HepG2 (cell line): ENCODE data around the gene NAV2. TPM values are rescaled to one million over a fixed set of nuclear protein-coding genes. Genes with fewer than 3 reads are reported as not detected.

Experiments
- GZF1 ChIP-seq: sonication (generic); formaldehyde crosslinking; IDR thresholded peaks from 2 replicates; pipeline ENCODE4 v1.5.1; 2020; ENCODE audit warnings: mild to moderate bottlenecking, missing genetic modification reagents
- KLF15 ChIP-seq: sonication (generic); formaldehyde crosslinking; IDR thresholded peaks from 2 replicates; pipeline ENCODE4 v1.8.1; 2023; ENCODE audit warnings: borderline replicate concordance, mild to moderate bottlenecking, inconsistent platforms, missing genetic modification reagents, mixed read lengths
- KLF6 ChIP-seq: IDR thresholded peaks from 2 replicates; pipeline ENCODE4 v1.8.0; 2016; ENCODE audit warnings: missing biosample characterization, missing genetic modification reagents
- PAWR ChIP-seq: sonication (generic); formaldehyde crosslinking; IDR thresholded peaks from 2 replicates; pipeline ENCODE4 v1.4.0; 2020; ENCODE audit warnings: missing genetic modification reagents, mild to moderate bottlenecking, borderline replicate concordance
- PAXIP1 ChIP-seq: sonication (generic); formaldehyde crosslinking; conservative IDR thresholded peaks from 2 replicates; pipeline ENCODE4 v1.4.0; 2020; ENCODE audit warnings: mild to moderate bottlenecking, missing genetic modification reagents, moderate library complexity
- RFX3 ChIP-seq: IDR thresholded peaks from 2 replicates; pipeline ENCODE4 v1.6.1; 2016; ENCODE audit warnings: missing biosample characterization, missing genetic modification reagents
- SOX6 ChIP-seq, 2 experiments: fragments of 450-650 bp in 1 of 2; sonication (generic) in 1 of 2; formaldehyde crosslinking in 1 of 2; IDR thresholded peaks; 2 replicates each; pipeline versions ENCODE4 v1.4.0 to v1.6.1; 2017 to 2020; ENCODE audit warnings: antibody characterized with exemption in 1 of 2, mild to moderate bottlenecking in 1 of 2, missing genetic modification reagents in 1 of 2
- ZFX ChIP-seq: sonication (generic); formaldehyde crosslinking; IDR thresholded peaks from 2 replicates; pipeline ENCODE4 v1.4.0; 2020; ENCODE audit warnings: mild to moderate bottlenecking, low read depth, missing genetic modification reagents, moderate library complexity
- ZNF101 ChIP-seq: sonication (generic); formaldehyde crosslinking; IDR thresholded peaks from 2 replicates; pipeline ENCODE4 v1.4.0; 2020; ENCODE audit warnings: mild to moderate bottlenecking, low read depth, missing genetic modification reagents, borderline replicate concordance
- ZNF235 ChIP-seq: sonication (generic); formaldehyde crosslinking; IDR thresholded peaks from 2 replicates; pipeline ENCODE4 v1.8.1; 2023; ENCODE audit warnings: mild to moderate bottlenecking, missing genetic modification reagents, borderline replicate concordance
- ZNF274 ChIP-seq: sonication (generic); formaldehyde crosslinking; IDR thresholded peaks from 2 replicates; pipeline ENCODE4 v1.5.1; 2020; ENCODE audit warnings: mild to moderate bottlenecking, missing genetic modification reagents
- ZNF564 ChIP-seq: sonication (generic); formaldehyde crosslinking; IDR thresholded peaks from 2 replicates; pipeline ENCODE4 v1.8.1; 2023; ENCODE audit warnings: mild to moderate bottlenecking, missing genetic modification reagents
- ZUFSP ChIP-seq: sonication (generic); formaldehyde crosslinking; IDR thresholded peaks from 2 replicates; pipeline ENCODE4 v1.9.0; 2021; ENCODE audit warnings: missing genetic modification reagents, mild to moderate bottlenecking, borderline replicate concordance
- polyA plus RNA-seq, 8 experiments: library from polyadenylated mRNA; depleted of rRNA in 3 of 8; stranded (reverse) in 7 of 8; unstranded in 1 of 8; fragments of >200 nt; fragmentation: Illumina TruSeq in 4 of 8; extraction: Trizol in 4 of 8; gene quantifications; 2 replicates each; pipeline versions ENCODE4 v1.2.1 to v1.2.3, GENCODE V29; 2011 to 2016; ENCODE audit warnings: low read depth in 4 of 8, missing spikeins in 1 of 8, mixed read lengths in 1 of 8; ENCODE audit not compliant: insufficient read depth in 1 of 8
- total RNA-seq, 5 experiments: library from RNA; depleted of rRNA; stranded (reverse); fragments of >200 nt; fragmentation: Illumina TruSeq; extraction: Trizol; gene quantifications; 2 replicates each; pipeline ENCODE4 v1.2.3, GENCODE V29; 2016; ENCODE audit warnings: low read depth in 1 of 5
- TF ChIP-seq, protein P1 (sequence below): sonication (generic); formaldehyde crosslinking; conservative IDR thresholded peaks from 2 replicates; pipeline ENCODE4 v1.8.0; 2022; ENCODE audit warnings: mild to moderate bottlenecking, moderate library complexity, missing genetic modification reagents
- TF ChIP-seq, protein P2 (sequence below): sonication (generic); formaldehyde crosslinking; IDR thresholded peaks from 2 replicates; pipeline ENCODE4 v1.8.0; 2022; ENCODE audit warnings: missing genetic modification reagents, mild to moderate bottlenecking, borderline replicate concordance
- TF ChIP-seq, protein P3 (sequence below): sonication (generic); formaldehyde crosslinking; conservative IDR thresholded peaks from 2 replicates; pipeline ENCODE4 v1.8.0; 2022; ENCODE audit warnings: missing genetic modification reagents

Gene NAV2
- total and polyA plus RNA-seq, 2 of the 13 experiments (the other 11 are each of a cell fraction or from before 2014, with no cell fraction given): 9.3 to 34.6 TPM

GRCh38 chr11:19978668-19979518, 266.3 kb downstream of the NAV2 start (continued):
- TF ChIP-seq PAXIP1 (CRISPR knock-in tag) (peak; percentile 83), RFX3 (no peak), KLF15 (CRISPR knock-in tag) (no peak), SOX6 (IDR thresholded peaks at IDR 0.05) (no peak), SOX6 (CRISPR knock-in tag; IDR thresholded peaks at IDR 0.05) (peak; percentile 89), PAWR (CRISPR knock-in tag) (no peak), GZF1 (peak; percentile 63; the same call in 1 of the 2 replicates), ZNF274 (CRISPR knock-in tag) (no peak), ZNF235 (CRISPR knock-in tag) (no peak), ZNF101 (CRISPR knock-in tag) (no peak), KLF6 (CRISPR knock-in tag) (0 out of 2 replicates have a peak, but pooled peaks have one; percentile 27), ZNF564 (CRISPR knock-in tag) (no peak), ZFX (CRISPR knock-in tag) (no peak; the same call in 1 of the 2 replicates), ZUFSP (no peak)
- TF ChIP-seq, protein P1, sequence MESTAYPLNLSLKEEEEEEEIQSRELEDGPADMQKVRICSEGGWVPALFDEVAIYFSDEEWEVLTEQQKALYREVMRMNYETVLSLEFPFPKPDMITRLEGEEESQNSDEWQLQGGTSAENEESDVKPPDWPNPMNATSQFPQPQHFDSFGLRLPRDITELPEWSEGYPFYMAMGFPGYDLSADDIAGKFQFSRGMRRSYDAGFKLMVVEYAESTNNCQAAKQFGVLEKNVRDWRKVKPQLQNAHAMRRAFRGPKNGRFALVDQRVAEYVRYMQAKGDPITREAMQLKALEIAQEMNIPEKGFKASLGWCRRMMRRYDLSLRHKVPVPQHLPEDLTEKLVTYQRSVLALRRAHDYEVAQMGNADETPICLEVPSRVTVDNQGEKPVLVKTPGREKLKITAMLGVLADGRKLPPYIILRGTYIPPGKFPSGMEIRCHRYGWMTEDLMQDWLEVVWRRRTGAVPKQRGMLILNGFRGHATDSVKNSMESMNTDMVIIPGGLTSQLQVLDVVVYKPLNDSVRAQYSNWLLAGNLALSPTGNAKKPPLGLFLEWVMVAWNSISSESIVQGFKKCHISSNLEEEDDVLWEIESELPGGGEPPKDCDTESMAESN: 0 out of 2 replicates have a peak, but pooled peaks have one; percentile 25
- TF ChIP-seq, protein P2, sequence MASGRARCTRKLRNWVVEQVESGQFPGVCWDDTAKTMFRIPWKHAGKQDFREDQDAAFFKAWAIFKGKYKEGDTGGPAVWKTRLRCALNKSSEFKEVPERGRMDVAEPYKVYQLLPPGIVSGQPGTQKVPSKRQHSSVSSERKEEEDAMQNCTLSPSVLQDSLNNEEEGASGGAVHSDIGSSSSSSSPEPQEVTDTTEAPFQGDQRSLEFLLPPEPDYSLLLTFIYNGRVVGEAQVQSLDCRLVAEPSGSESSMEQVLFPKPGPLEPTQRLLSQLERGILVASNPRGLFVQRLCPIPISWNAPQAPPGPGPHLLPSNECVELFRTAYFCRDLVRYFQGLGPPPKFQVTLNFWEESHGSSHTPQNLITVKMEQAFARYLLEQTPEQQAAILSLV (CRISPR knock-in tag): no peak
- TF ChIP-seq, protein P3, sequence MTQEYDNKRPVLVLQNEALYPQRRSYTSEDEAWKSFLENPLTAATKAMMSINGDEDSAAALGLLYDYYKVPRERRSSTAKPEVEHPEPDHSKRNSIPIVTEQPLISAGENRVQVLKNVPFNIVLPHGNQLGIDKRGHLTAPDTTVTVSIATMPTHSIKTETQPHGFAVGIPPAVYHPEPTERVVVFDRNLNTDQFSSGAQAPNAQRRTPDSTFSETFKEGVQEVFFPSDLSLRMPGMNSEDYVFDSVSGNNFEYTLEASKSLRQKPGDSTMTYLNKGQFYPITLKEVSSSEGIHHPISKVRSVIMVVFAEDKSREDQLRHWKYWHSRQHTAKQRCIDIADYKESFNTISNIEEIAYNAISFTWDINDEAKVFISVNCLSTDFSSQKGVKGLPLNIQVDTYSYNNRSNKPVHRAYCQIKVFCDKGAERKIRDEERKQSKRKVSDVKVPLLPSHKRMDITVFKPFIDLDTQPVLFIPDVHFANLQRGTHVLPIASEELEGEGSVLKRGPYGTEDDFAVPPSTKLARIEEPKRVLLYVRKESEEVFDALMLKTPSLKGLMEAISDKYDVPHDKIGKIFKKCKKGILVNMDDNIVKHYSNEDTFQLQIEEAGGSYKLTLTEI (CRISPR knock-in tag): no peak
